ENCODE results near the gene RPL7A.

DNA sequence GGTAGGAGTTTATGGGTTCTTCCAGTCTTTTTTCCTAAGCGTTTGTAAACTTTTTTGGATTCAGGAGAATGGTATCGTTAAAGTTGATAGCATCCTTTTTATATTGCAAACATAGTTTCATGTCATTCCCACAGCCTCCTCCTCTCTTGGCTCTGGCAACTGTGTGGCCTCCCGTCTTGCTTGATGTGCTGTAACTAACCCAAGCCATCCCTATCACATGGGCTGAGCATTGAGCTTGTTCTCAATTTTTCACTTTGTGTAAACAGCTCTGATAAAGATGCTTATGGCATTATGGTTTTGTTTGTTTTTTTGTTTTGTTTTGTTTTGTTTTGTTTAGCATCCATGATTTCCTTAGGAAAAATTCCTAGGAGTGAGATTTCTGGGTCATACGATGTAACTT lies 32.7 kb downstream of the RPL7A start:
- TF ChIP-seq, protein P1, sequence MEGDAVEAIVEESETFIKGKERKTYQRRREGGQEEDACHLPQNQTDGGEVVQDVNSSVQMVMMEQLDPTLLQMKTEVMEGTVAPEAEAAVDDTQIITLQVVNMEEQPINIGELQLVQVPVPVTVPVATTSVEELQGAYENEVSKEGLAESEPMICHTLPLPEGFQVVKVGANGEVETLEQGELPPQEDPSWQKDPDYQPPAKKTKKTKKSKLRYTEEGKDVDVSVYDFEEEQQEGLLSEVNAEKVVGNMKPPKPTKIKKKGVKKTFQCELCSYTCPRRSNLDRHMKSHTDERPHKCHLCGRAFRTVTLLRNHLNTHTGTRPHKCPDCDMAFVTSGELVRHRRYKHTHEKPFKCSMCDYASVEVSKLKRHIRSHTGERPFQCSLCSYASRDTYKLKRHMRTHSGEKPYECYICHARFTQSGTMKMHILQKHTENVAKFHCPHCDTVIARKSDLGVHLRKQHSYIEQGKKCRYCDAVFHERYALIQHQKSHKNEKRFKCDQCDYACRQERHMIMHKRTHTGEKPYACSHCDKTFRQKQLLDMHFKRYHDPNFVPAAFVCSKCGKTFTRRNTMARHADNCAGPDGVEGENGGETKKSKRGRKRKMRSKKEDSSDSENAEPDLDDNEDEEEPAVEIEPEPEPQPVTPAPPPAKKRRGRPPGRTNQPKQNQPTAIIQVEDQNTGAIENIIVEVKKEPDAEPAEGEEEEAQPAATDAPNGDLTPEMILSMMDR (IDR thresholded peaks at IDR 0.05) = no peak
- no peak for TF ChIP-seq POLR2A (IDR thresholded peaks at IDR 0.05)
